Astrocyte of the cerebellum (primary cell): Measurements from ENCODE around the gene C16orf92.

Source experiments
- DNase-seq: peaks from one replicate; pipeline ENCODE4 v3.0.0-alpha.2; 2011; ENCODE audit warnings: low read depth
- H3K4me3 ChIP-seq: 2 replicates; pipeline ENCODE4 v1.5.1; 2011; ENCODE audit warnings: mild to moderate bottlenecking, low read depth, low read length, moderate library complexity
- CTCF ChIP-seq: IDR thresholded peaks from 2 replicates; pipeline ENCODE4 v1.5.1; 2012; ENCODE audit warnings: low read length, low read depth, moderate library complexity, mild to moderate bottlenecking; ENCODE audit errors: missing control alignments
- in situ Hi-C: cut with HindIII; loops from 2 replicates; pipeline ENCODE4 v1.10.0; 2017; ENCODE audit warnings: low sequenced_read_pairs

C16orf92 gene

GRCh38 chr16:29984764-29985147 is 38.2 kb upstream of the C16orf92 start:
- no peak overlapping the region for H3K4me3 ChIP-seq
- in situ Hi-C loops: no loop called here
- no peak for DNase-seq
- no peak for TF ChIP-seq CTCF

- DNase-seq: no peak
- no peak for TF ChIP-seq CTCF
- H3K4me3 ChIP-seq: no peak overlapping the region
- in situ Hi-C loops: no loop called here
These were observed 37.7 kb upstream of the C16orf92 start for GRCh38 chr16:29985271-29985811.

- in situ Hi-C loops: no loop called here
- no peak for DNase-seq
- no peak for TF ChIP-seq CTCF
- no peak overlapping the region for H3K4me3 ChIP-seq
These were observed 36.8 kb upstream of the C16orf92 start for GRCh38 chr16:29986231-29986630.

GRCh38 chr16:29986931-29987330 is 36.1 kb upstream of the C16orf92 start:
- TF ChIP-seq CTCF: no peak
- DNase-seq: no peak
- in situ Hi-C loops: no loop called here
- no peak overlapping the region for H3K4me3 ChIP-seq

GRCh38 chr16:29987371-29988085 is 35.5 kb upstream of the C16orf92 start:
- no peak for DNase-seq
- no peak overlapping the region for H3K4me3 ChIP-seq
- no peak for TF ChIP-seq CTCF
- in situ Hi-C loops: no loop called here

- DNase-seq: no peak
- no peak for TF ChIP-seq CTCF
- H3K4me3 ChIP-seq: no peak overlapping the region
- in situ Hi-C loops: no loop called here
These were observed 34.5 kb upstream of the C16orf92 start for GRCh38 chr16:29988346-29989075.
